Hindlimb muscle (tissue), 1 donor: ENCODE data around the gene MAP6. TPM values are rescaled to one million over a fixed set of nuclear protein-coding genes. Genes with fewer than 3 reads are reported as not detected.
A peak's percentile ranks its signal among the peaks of the same experiment; 100 is the strongest.
"Not testable (repeated sequence)": the region's sequence is repeated elsewhere in the genome, so short reads cannot be mapped to it uniquely, and the experiment has no call there.

Source experiments
- DNase-seq: peaks from one replicate; pipeline ENCODE4 v3.0.0-alpha.2; 2013
- polyA plus RNA-seq: library from polyadenylated mRNA; unstranded; fragments of 120-200 nt; gene quantifications from one replicate; pipeline ENCODE4 v1.2.1, GENCODE V29; 2013; ENCODE audit not compliant: insufficient read length

The MAP6 gene
- polyA plus RNA-seq, 1 donor = 15.6 TPM

DNA sequence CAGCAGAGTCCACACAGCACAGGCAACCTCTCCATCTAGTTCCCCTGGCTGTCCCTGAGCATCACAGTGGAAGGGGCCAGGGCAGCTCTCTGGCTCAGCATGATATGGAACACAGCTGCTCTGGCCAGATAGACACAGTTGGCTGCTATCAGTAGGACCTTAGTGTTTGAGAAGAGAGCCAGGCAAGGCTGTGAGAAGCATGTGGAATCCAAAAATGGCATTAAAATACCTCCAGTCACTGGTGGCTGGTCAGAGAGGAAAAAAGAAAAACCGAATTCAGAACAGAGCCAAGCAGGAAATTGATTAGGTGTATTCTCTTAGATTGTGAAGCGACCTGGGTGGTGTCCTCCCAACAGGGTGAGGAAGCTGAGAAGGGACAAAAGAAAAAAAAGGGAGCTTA, 78.9 kb downstream of the MAP6 start:
- DNase-seq = no peak

DNA sequence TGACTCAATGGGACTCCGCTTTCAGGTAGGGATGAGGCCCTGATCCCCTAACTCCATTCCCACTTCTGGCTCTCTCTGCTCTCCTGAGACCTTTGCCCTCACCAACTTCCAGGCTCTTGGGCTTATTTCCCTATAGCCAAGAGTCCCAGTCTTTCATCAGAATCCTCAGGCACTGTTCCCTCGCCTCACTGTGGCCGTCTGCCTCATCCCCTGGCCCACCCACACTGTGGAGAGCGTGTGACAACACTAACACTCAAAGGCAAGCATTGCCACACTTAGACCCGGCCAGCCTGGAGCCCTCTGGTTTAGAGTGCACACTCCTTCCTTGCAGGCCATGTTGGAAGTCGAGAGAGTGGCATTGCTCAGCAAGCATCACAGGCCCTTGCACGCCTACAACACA, 79.8 kb downstream of the MAP6 start:
- DNase-seq = no peak

DNA sequence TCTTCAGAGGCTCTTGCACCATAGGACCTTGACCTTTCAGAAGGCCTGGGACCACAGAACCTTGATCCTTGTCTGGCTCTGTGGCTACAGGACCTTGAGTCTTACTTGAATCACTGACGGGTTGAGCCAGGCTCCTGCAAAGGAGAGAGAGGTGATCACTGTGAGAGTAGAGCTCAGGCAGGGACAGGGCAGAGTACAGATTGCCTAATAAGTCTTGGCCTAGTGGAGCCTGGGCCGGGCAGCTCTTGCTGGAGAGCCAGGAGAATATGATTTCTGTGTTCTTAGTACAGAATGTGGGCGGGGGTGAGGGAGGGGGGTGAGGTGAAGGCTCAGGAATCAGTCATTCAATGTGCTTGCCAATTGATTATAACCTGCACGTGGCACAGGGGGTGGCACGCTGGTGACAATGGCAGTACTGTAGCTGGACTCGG, 80.8 kb downstream of the MAP6 start:
- DNase-seq = no peak

DNA sequence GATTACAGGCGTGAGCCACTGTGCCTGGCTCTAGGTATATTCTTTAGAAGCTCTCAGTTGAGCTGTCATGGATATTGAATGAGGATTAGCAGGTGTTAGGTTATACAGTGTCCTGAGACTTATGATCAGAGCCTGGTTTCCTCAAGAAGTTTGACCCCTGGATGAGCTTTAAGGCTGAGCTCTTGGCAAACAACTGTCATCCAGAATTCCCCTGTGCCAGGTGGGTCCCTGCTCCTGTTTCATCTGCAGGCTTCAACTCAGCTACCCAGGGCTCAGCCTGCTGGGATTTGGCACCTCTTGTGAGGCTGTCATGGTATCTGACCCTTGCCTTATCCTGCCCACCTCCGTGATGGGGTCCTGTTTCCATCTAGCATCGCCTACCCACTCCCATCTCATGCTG, 82.4 kb downstream of the MAP6 start:
- no peak for DNase-seq

DNA sequence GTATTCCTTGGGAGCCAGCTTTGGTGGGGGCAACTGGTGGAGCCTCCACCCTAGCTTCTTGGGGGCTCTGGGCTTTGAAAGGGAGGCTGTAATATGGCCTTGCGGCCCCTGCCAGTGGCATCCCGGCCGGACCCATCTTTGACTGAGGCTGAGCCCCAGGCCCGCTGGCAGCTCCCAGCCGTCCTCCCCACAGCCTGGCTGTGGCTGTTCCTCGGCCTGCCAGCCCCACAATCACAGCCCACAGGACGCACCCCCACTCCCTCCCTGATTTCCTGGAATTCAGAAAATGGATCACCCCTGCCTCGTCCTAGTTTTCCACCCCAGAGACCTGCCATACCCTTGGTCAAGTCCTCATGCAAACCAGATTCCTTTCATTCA, 83.6 kb downstream of the MAP6 start:
- DNase-seq = no peak

DNA sequence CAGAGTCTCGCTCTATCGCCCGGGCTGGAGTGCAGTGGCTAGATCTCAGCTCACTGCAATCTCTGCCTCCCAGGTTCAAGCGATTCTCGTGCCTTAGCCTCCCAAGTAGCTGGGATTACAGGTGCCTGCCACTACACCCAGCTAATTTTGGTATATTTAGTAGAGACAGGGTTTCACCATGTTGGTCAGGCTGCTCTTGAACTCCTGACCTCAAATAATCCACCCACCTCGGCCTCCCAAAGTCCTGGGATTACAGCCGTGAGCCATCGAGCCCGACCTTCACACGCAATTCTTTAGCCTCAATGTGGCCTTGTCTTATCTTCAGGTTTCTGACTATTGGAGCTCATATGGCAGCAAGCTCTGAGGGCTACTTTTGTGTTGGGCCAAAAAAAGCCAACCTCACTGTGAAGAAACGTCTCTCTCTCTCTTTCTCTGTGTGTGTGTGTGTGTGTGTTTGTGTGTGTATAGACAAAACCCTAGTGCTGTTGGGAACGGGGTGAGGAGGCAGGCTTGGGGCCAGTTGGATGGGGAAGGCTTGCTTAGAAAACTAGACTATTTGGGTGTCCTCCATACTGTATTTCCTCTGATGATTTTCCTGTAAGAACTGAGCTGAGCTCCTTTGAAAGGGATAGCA, 84.1 kb downstream of the MAP6 start:
- not testable (repeated sequence) for DNase-seq

DNA sequence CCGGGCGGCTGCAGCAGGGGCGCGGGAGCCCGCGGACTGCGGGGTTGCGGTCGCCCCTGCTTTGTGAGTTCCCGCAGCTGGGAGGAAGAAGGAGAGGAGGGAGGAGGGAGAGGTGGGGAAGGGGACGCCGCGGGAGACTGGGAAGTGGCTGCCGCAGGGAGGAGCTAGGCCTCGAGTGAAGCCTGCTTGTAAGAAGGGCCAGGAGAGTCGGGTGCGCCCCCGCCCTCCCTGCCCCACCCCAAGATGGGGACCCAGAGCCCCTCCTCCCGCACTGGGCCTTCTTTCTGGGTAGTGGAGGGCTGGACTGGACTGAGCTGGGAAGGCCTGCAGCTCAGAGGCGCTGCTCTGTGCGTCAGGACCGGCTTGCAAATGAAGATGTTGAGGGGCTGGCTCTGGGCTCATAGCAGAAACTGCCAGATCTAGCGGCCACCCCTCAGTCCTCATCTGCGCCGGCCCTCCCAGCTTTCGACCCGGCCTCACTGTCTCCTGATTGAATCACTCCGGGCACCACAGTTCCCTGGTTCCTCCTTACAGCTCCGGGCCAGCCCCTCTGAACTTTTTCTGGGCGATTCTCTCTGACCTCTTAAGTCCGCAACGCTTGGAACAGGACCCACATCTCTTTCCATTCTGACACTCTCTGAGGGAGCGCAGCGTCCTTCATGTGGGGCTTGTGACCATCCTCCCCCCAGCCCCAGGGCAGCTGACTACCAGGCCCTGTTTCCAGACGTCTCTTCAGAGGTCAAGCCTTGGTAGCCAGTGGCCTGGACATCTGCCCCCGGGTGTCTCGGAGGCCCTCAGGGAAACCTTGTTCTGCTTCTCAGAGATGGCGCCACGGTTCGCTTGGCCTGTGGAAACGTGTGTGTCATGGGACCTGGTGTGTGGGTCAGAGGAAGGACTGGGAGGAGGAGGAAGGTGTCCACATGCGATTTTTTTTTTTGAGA, 84.8 kb downstream of the MAP6 start:
- peak; percentile 89 for DNase-seq

DNA sequence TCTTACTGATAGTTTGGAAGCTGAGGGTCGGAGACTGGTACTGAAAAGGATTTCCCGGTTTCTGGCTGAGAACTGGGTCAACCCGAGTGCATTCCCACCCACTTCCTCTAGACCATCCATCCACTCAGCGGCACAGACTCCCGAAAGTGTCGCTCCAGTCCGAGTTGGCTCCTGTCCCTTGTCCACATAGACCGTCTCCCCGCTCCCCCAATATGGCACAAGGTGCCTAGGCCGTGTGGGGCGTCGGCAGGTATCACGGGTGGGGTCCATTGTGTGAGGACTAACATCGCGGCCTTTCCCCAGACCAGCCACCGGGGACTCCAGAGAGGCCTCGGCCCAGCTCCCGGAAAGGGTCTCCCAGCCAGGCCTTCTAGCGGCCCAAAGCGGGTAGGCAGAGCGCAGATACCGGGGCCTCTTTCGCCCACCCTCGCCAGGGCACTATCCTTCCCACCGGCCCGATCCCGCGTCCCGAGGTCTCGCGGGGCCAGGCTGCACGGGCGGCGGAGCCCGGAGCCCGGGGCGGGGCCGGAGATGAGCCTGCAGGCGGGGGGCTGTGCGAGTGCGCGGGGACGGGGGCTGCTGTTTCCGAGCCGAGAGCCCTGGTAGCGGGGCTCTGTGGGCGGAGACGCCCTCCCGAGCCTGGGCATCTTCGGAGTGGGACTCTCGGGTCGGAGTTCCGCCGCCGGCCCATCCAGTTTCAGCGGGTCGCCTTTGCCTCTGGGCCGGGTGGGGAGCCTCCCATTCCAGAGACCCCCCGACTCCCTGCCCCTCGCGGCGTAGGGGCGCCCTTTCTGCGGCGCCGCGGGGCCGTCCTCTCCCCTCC, 85.7 kb downstream of the MAP6 start:
- DNase-seq = peak; percentile 86

DNA sequence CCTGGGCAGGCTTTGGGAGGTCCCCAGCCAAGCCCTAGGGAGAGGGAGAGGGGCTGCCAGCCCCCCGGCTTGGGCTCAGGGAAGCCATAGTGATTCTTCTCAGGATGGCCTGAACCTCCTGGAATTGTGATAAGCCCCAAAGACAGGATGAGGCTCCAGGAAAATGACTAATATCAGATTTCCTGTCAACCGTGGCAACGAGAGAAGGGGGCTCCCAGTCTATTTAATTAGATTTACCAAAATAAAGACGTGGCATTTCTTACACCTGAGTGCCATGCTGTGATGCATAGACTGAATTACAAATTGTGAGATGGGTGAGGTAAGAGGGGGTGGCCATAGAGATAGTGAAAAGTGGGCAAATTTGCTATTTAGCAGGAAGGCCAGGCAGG, 86.3 kb downstream of the MAP6 start:
- DNase-seq = no peak

DNA sequence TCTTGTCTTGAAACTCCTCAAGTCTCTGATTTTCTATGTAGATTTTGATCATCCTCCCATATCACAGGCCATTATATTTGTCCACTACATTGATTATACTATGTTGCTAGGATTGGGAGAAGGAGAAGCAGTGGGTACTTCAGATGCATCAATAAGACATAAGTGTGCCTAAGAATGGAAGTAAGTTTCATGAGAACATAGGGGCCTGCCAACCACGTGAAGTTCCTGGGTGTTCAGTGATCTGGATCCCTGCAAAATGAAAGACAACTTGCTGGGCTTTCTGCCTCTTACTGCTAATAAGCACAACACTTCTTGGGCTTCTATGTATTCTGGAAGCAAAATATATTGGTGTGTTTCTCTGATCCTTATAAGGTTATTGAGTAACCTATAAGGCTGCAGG, 89.0 kb downstream of the MAP6 start:
- DNase-seq = no peak

DNA sequence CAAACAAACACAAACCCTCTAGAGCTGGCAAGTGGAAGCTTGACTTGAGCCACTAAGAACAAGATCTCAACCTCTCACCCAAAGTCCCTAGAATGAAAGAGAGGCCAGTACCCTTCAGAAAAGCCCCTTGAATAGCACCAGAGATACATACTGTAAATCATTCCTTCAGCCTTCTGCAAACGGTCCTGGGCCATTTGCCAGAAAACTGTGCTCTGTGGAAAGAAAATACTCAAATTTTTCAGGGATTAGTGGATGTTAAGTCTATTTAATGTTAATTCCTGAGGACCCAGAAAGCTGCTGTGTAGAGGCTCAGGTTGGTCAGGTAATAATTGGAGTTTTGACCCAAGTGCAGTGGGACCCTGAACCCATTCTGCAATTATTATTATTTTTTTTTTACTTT, 89.9 kb downstream of the MAP6 start:
- DNase-seq = no peak

DNA sequence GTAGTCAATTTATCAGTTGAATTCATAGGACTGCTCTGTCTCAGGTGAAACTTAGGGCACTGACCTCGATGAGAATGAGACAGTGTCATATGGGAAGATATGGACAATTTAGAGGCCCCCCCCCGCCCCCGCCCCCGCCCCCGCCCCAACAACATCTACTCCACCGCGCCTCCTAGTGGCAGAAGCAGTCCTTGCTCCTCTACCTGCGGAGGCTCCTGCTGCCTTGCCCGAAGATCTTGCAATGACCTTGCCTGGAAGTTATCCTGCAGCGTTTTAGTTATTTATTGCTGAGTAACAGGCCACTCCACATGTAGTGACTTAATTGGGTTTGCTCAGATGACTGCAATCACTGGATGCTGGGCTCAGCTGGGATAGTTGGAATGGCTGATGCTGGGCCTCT, 91.6 kb downstream of the MAP6 start:
- DNase-seq = no peak

DNA sequence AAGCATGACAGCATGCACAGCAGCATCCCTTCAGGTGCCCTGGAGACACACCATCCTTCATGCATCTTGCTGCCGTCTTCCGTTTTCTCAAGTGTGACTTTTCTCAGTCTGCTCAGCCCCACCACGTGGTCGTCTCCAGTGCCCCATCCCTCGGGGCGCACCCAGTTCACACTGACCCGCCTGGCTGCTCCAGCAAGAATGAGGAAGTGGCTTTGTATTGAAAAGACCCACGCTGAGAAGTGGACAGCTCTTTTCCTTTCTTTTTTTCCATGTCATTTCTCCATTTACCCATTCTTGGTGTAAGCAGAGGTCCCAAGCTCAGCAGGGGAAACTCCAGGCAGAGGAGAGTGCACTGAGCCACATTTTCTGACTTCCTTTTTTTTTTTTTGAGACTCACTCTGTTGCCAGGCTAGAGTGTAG, 92.3 kb downstream of the MAP6 start:
- no peak for DNase-seq

DNA sequence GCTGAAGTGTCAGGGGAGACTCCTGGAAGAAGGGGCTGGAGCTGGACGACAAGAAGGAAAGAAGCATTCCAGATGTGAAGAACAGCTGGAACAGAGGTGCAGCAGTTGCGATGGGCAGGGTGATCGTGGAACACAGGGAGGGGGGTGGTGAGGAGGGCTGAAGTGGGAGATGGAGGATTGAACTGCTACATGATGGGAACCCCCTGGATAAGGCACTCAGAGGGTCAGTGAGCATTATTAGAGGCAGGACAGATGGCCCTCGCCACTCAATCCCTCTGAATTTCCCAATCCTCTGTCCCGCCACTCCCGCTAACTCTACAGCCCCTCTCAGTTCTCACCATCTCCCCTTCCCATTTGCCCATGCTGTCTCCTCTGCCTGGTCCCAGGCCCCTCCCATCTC, 92.8 kb downstream of the MAP6 start:
- DNase-seq = no peak

DNA sequence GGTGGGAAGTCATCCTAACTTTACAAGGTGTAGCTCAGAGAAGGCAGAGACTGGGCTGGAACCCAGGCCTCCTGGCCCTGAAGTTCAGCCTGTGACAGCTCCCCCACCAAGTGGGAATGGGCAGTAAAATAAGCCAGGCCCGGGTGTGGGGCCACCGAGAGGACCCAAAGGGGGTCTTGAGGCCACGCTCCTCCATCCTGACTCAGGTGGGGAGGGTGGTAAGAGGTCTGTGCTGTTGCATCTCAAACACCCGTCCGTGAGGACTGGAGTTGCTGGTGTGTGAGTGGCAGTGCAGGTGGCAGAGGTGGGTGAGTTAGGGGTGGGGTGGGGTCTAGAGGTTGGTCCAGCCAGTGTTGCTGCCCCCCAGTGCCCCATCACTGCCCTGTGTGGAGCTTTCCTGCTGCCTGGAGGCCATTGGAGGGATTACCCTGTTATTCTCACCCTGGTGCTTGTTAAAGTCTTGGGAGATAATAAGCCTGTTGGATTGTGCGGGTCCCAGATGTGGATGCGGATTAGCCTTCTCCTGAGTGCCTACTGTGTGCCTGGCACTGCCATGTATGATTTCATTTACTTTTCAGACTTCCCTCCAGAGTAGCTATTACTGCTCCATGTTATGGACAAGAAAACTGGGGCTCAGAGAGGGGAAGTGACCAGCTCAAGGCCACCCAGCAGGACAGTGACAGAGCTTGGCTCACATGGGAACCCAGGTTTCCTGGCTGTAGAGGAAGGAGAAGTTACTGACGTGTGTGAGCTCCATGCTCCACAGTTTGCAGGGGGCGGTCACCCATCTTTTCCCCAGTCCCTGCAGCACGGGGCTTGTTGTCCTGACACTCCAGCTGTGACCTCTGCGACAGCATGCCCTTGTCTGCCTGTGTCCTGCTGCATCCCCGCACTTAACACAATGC, 93.9 kb downstream of the MAP6 start:
- no peak for DNase-seq

DNA sequence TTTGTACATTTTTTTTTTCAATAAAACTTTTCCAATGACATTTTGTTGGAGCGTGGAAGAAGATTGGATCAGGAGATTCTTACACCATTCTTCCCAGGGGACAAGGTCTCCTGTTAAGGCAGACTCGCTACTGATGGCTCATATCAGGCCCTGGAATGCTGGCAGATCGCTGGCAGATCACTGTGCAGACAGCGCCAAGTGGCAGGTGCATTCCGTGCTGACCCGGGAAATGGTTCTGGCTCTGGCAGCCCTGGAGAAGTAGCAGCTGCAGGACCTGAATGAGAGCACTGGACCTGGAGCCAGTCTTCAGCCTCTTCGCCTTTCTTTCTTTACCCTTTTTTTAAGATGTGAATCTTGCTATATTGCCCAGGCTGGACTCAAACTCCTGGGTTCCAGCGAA, 96.1 kb downstream of the MAP6 start:
- no peak for DNase-seq

DNA sequence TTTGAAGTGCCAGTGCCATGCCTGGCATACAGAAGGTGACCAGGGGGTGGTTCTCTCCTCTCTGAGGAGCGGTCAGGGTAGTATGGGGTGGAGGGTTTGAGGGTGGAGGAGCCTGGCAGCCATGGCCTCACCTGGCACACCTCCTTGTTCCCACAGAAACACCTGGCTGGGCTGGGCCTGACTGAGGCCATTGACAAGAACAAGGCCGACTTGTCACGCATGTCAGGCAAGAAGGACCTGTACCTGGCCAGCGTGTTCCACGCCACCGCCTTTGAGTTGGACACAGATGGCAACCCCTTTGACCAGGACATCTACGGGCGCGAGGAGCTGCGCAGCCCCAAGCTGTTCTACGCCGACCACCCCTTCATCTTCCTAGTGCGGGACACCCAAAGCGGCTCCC, 97.2 kb downstream of the MAP6 start:
- DNase-seq = no peak

DNA sequence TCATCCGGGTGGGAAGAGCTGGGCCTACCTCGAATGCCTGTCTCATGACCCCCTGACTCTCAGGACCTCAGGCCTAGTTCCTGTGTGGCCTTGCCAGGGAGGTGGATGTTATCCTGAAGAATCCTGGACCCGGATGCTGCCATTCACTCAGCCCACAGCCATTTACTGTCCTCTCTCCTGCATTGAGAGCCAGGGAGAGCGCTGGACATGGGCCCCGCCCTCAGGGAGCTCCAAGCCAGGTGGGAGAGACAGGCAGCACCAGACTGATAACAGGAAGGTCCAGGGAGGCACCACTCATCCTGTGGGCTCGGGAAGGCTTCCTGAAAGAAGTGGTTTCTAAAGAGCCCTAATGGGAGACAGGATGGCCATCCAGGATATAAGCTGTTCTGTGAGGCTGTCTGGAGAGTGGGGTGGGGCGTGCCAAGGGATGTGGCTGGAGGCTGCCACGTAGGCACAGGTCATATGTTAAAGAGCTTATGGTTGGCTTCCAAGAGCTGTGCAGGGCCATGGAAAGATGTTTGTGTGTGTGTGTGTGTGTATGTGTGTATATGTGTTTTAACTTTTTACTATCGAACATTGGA, 98.2 kb downstream of the MAP6 start:
- DNase-seq = no peak

DNA sequence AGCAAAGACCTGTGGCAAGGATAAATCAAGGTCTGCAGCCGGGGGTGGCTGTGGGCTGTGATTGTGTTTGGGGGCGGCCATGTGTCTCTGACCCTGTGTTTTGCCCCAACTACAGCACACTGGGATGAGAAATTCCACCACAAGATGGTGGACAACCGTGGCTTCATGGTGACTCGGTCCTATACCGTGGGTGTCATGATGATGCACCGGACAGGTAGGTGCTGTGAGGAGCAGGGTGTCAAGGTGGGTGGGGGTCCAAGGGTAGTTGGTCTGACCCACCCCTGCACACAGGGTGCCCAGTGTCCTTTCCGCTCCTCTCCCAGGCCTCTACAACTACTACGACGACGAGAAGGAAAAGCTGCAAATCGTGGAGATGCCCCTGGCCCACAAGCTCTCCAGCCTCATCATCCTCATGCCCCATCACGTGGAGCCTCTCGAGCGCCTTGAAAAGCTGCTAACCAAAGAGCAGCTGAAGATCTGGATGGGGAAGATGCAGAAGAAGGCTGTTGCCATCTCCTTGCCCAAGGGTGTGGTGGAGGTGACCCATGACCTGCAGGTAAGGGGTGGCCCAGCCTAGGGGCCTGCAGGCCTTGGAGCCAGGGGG, 100.1 kb downstream of the MAP6 start:
- DNase-seq = no peak

DNA sequence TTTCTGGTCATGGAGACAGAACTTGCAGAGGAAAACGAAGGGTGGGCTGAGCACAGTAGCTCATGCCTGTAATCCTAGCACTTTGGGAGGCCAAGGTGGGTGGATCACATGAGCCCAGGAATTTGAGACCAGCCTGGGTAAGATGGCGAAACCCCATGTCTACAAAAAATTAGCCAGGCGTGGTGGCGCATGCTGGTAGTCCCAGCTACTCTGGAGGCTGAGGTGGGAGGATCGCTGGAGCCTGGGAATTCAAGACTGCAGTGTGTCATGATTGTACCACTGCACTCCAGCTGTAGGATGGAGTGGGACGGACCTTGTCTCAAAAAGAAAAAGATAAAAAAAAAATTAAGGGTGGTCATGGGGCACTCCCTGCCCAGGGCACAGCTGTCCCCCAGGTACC, 100.9 kb downstream of the MAP6 start:
- no peak for DNase-seq

DNA sequence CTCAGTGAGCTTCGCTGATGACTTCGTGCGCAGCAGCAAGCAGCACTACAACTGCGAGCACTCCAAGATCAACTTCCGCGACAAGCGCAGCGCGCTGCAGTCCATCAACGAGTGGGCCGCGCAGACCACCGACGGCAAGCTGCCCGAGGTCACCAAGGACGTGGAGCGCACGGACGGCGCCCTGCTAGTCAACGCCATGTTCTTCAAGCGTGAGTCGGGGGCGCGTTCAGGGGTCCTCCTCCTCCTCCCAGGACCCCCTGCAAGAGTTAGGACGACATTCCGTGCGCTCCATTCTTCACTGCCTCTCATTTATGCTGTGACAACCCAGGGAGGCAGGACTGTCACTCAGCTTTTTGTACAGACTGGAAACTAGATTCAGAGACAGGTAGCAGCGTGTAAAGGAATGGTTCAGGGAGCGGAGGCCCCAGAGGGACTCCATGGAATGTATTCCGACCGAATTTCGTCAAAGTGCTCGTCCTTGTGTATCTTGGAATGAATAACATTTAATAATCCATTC, 102.0 kb downstream of the MAP6 start:
- no peak for DNase-seq
